Kidney (tissue), 14 donors: ENCODE data around the gene TMTC3. TPM values are rescaled to one million over a fixed set of nuclear protein-coding genes. Genes with fewer than 3 reads are reported as not detected.

ENCODE experiments used
- DNase-seq, 5 donors: peaks; one replicate each; pipeline ENCODE4 v3.0.0-alpha.2; 2013 to 2020
- FAIRE-seq: peaks from 2 replicates; lab custom pipeline; 2012; peaks lifted over from hg19 to GRCh38; lab: Jason Lieb, UNC
- H3K27ac ChIP-seq, 2 donors: one replicate each; pipeline ENCODE4 v1.7.0; 2013; ENCODE audit warnings: low read depth in 2 of 2, low read length in 2 of 2, inconsistent platforms in 1 of 2
- H3K27me3 ChIP-seq: one replicate; pipeline ENCODE4 v1.7.1; 2013; ENCODE audit warnings: low read length, inconsistent platforms; ENCODE audit not compliant: control insufficient read depth, insufficient read depth
- H3K36me3 ChIP-seq, 3 donors: one replicate each; pipeline versions ENCODE4 v1.7.0 to v1.7.1; 2013; ENCODE audit warnings: low read length in 3 of 3, control low read depth in 1 of 3, inconsistent platforms in 1 of 3; ENCODE audit not compliant: insufficient read depth in 3 of 3, control insufficient read depth in 2 of 3
- H3K4me1 ChIP-seq, 3 donors: one replicate each; pipeline versions ENCODE4 v1.7.0 to v1.7.1; 2013; ENCODE audit warnings: low read length in 3 of 3, inconsistent platforms in 1 of 3, low read depth in 1 of 3; ENCODE audit not compliant: control insufficient read depth in 2 of 3, insufficient read depth in 2 of 3
- H3K4me3 ChIP-seq, 3 donors: one replicate each; pipeline versions ENCODE4 v1.7.0 to v1.8.1; 2013; ENCODE audit warnings: low read length in 3 of 3, control low read depth in 1 of 3, inconsistent platforms in 1 of 3
- H3K9ac ChIP-seq, 3 donors: one replicate each; pipeline versions ENCODE4 v1.7.0 to v1.7.1; 2013; ENCODE audit warnings: low read length in 3 of 3, control low read depth in 1 of 3, inconsistent platforms in 1 of 3
- H3K9me3 ChIP-seq, 3 donors: one replicate each; pipeline versions ENCODE4 v1.7.0 to v1.7.1; 2013; ENCODE audit warnings: low read length in 3 of 3, control low read depth in 1 of 3, inconsistent platforms in 1 of 3; ENCODE audit not compliant: control insufficient read depth in 2 of 3, insufficient read depth in 1 of 3
- CTCF ChIP-seq: IDR thresholded peaks from 3 replicates; pipeline ENCODE4 v1.5.1; 2012; ENCODE audit warnings: mild to moderate bottlenecking, moderate library complexity, borderline replicate concordance; ENCODE audit not compliant: insufficient read depth; ENCODE audit errors: extremely low read depth
- intact Hi-C: fragments of 100-400 bp; cut with DNase I; formaldehyde crosslinking; loops from one replicate; pipeline ENCODE4 v1.11.1; 2022
- polyA plus RNA-seq: library from polyadenylated mRNA; stranded (reverse); fragments of 350-450 nt; fragmentation: Illumina TruSeq; extraction: RNeasy Lipid Tissue Mini Kit (QIAGEN cat#74804); gene quantifications from one replicate; pipeline ENCODE4 v1.2.3, GENCODE V29; 2014; ENCODE audit warnings: low read depth, low replicate concordance; ENCODE audit not compliant: insufficient read depth
- total RNA-seq: library from RNA; stranded (reverse); fragmentation: NEBNext Ultra II Directional; extraction: Animal tissue kit (Norgen Biotek cat#: 25700); gene quantifications from one replicate; pipeline ENCODE4 v1.2.1, GENCODE V29; 2021
- donor health status: control.
- donor health status: control.
- donor health status: control.
- donor health status: control.
- donor health status: control.
- donor health status: DM: yes; HTN: yes; CAD: no.
- donor health status: Normal renal cell carcinoma (clear cell type).

TMTC3 gene
- total and polyA plus RNA-seq, 2 donors from 2014 or later, result 5.1 to 23.5 TPM

DNA sequence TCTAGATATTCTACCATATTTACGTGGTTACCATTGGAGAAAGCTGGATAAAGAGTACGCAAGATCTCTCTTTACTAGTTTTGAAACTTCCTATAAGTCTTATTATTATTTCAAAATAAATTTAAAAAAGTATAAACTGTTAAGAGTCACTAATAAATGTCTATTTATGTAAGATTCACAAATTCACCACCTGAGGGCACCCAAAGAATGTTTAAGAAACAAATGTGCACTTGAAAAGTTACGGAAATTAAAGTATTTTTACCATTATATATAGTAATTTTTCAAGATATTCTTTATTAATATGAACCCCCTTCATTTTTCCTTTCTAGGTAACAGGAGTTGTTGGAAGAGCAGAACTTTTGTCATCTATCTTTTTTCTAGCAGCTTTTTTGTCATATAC, 11.9 kb downstream of the TMTC3 start:
- H3K9me3 ChIP-seq, result no peaks in the 10 kb centered on the region
- H3K4me1 ChIP-seq, result no peaks in the 10 kb centered on the region
- DNase-seq (peak in 2 of 5 donors; percentile 43 to 46), FAIRE-seq (no peak)
- no peak for TF ChIP-seq CTCF
- H3K27me3 ChIP-seq, result no peaks in the 10 kb centered on the region
- H3K36me3 ChIP-seq, result peaks cover 0 to 8% (median 0%) of the 10 kb centered on the region in 3 donors
- no peak overlapping the region for H3K4me3 ChIP-seq
- H3K27ac ChIP-seq, result no peak overlapping the region
- intact Hi-C loops, result no loop called here
- H3K9ac ChIP-seq, result no peak overlapping the region

DNA sequence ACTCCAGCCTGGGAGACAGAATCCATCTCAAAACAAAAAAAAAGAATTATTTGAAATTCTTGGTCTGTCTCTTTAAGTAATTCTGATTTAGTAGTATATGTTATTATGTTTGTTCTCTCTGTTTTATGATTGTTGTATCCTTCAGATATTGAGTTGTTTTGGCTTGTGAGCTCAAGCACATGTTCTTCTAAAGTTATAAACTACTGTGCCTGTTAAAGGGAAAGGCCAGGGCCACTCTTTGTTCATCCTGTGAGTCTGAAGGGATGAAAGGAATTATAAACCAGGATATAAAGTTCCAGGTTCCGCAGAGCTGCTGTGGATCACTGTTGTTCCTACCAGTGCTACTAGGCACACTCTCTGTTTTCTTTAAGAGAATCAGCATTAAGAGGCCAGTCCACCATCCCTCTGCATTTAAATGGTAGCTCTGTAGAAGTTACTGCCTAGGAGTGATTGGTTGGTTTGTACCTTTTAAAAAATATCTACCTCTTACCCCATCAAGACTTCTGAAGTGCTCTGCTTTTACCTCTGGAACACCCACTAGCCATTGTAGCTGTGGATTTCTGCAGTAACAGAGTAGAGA, 14.1 kb downstream of the TMTC3 start:
- TF ChIP-seq CTCF, result no peak
- Histone ChIP-seq H3K9ac (no peak overlapping the region), H3K4me1 (no peaks in the 10 kb centered on the region), H3K4me3 (no peak overlapping the region), H3K27me3 (no peaks in the 10 kb centered on the region), H3K27ac (no peak overlapping the region), H3K9me3 (no peaks in the 10 kb centered on the region), H3K36me3 (peaks cover 0 to 3% (median 0%) of the 10 kb centered on the region in 3 donors)
- intact Hi-C loops, result no loop called here
- FAIRE-seq (no peak), DNase-seq (no peak)

- peaks cover 0 to 11% (median 0%) of the 10 kb centered on the region in 3 donors for H3K36me3 ChIP-seq
- no peak for DNase-seq
- TF ChIP-seq CTCF, result no peak
- no peaks in the 10 kb centered on the region for H3K4me1 ChIP-seq
- intact Hi-C loops, result no loop called here
- H3K27me3 ChIP-seq, result no peaks in the 10 kb centered on the region
- H3K9me3 ChIP-seq, result no peaks in the 10 kb centered on the region
- H3K4me3 ChIP-seq, result no peak overlapping the region
- H3K9ac ChIP-seq, result no peak overlapping the region
- no peak for FAIRE-seq
- no peak overlapping the region for H3K27ac ChIP-seq
Observed at GRCh38 chr12:88163371-88163770, 21.3 kb downstream of the TMTC3 start.

DNA sequence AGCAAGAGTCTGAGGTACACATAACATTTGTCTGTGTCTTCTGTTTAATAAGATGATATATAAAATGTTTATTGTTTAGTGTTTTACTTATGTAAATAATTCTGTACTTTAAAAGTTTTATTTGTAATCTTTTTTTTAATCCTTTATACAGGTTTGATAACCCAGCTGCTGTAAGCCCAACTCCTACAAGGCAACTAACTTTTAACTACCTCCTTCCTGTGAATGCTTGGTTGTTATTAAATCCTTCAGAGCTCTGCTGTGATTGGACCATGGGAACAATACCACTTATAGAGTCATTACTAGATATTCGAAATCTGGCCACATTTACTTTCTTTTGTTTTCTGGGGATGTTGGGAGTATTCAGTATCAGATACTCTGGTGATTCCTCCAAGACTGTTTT, 24.1 kb downstream of the TMTC3 start:
- H3K27ac ChIP-seq, result no peak overlapping the region
- no peak for TF ChIP-seq CTCF

More for the DNA sequence above, 24.1 kb downstream of the TMTC3 start:
- no peak overlapping the region for H3K9ac ChIP-seq
- H3K27me3 ChIP-seq, result no peaks in the 10 kb centered on the region
- no peaks in the 10 kb centered on the region for H3K9me3 ChIP-seq
- no peak for DNase-seq
- peaks cover 0 to 7% (median 0%) of the 10 kb centered on the region in 3 donors for H3K36me3 ChIP-seq
- intact Hi-C loops, result no loop called here
- FAIRE-seq, result no peak
- no peaks in the 10 kb centered on the region for H3K4me1 ChIP-seq
- H3K4me3 ChIP-seq, result no peak overlapping the region
